KMS-11 (cell line): ENCODE measurements around the gene ADD3.

Experiments used
- H2AFZ ChIP-seq: fragments of 200-600 bp; sonication (generic); 2 replicates; pipeline ENCODE4 v1.6.1; 2016; ENCODE audit warnings: antibody characterized with exemption, mixed run types, low read depth
- H3K27ac ChIP-seq: fragments of 200-600 bp; sonication (generic); 2 replicates; pipeline ENCODE4 v1.6.1; 2016; ENCODE audit warnings: mild to moderate bottlenecking, mixed run types
- H3K27me3 ChIP-seq: fragments of 200-600 bp; sonication (generic); 2 replicates; pipeline ENCODE4 v1.6.1; 2017; ENCODE audit warnings: mild to moderate bottlenecking, low read depth, mixed run types, moderate library complexity; ENCODE audit not compliant: insufficient read depth
- H3K36me3 ChIP-seq: fragments of 200-600 bp; sonication (generic); 2 replicates; pipeline ENCODE4 v1.6.1; 2017; ENCODE audit warnings: mild to moderate bottlenecking, mixed run types; ENCODE audit not compliant: insufficient read depth
- H3K4me1 ChIP-seq: fragments of 200-600 bp; sonication (generic); 2 replicates; pipeline ENCODE4 v1.6.1; 2016; ENCODE audit warnings: mild to moderate bottlenecking, low read depth, mixed run types; ENCODE audit not compliant: poor library complexity, severe bottlenecking
- H3K4me2 ChIP-seq: fragments of 200-600 bp; sonication (generic); 2 replicates; pipeline ENCODE4 v1.7.0; 2016; ENCODE audit warnings: mild to moderate bottlenecking, mixed run types
- H3K4me3 ChIP-seq: fragments of 200-600 bp; sonication (generic); IDR thresholded peaks from 2 replicates; pipeline ENCODE4 v1.6.1; 2017; ENCODE audit warnings: low read depth, low read length, mixed read lengths; ENCODE audit not compliant: insufficient read depth
- H3K79me2 ChIP-seq: fragments of 200-600 bp; sonication (generic); 2 replicates; pipeline ENCODE4 v1.6.1; 2016; ENCODE audit warnings: low read depth, mixed run types; ENCODE audit not compliant: insufficient read depth
- H3K9ac ChIP-seq: fragments of 200-600 bp; sonication (generic); 2 replicates; pipeline ENCODE4 v1.6.1; 2016; ENCODE audit warnings: mild to moderate bottlenecking, mixed run types
- H4K20me1 ChIP-seq: fragments of 200-600 bp; sonication (generic); 2 replicates; pipeline ENCODE4 v1.6.1; 2016; ENCODE audit warnings: mild to moderate bottlenecking, mixed run types; ENCODE audit not compliant: insufficient read depth
- CTCF ChIP-seq: fragments of 200-600 bp; sonication (generic); conservative IDR thresholded peaks from 2 replicates; pipeline ENCODE4 v1.6.1; 2017; ENCODE audit warnings: low read depth, mild to moderate bottlenecking, antibody characterized with exemption, low read length, moderate library complexity, mixed read lengths

The ADD3 gene

DNA sequence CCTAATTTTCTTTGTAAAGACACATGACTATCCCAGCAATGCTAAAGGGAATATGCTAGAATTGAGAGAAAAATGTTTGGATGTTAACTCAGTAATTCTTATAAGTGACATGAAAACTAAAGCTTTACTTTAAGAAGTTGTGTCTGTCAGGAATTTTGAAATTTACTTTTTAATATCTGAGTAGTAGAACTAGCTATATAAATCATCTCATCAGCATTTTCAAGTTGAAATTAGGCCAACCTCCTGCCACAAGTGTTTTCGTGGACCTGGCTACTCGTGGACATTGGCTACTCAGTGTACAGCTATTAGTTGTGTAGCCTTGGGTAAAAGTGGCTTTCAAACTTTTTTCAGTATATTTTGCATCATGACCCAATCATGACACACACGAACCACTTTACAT, 70.5 kb downstream of the ADD3 start:
- H2AFZ ChIP-seq: no peak overlapping the region
- H3K4me1 ChIP-seq: peaks cover 95% of the 10 kb centered on the region
- H3K9ac ChIP-seq: no peak overlapping the region
- no peaks in the 10 kb centered on the region for H4K20me1 ChIP-seq
- no peaks in the 10 kb centered on the region for H3K27me3 ChIP-seq
- peaks cover 83% of the 10 kb centered on the region for H3K79me2 ChIP-seq
- TF ChIP-seq CTCF: no peak
- peak overlapping the region; percentile 69 for H3K27ac ChIP-seq
- peak overlapping the region; percentile 100 for H3K4me2 ChIP-seq
- no peaks in the 10 kb centered on the region for H3K36me3 ChIP-seq
- H3K4me3 ChIP-seq: no peak overlapping the region

DNA sequence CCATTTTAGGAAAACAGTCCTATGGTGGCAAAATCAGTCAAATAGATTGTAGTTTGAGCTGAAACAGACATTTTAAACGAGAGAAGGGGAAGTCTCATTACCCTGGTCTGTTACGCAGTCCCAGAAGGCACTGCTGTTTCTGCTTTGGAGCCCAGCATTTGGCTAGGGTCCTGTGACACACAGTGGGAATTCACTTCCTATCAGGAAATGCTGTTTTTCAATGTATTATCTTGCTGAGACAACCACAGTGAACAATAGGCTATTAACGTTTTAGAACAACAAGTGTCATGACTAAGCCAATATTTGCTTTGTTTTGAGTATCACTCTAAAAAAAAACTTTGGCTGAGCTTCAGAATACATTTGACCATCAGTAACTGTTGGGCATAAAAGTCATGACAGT, 74.1 kb downstream of the ADD3 start:
- Histone ChIP-seq H3K4me2 (no peak overlapping the region), H3K4me1 (peaks cover 70% of the 10 kb centered on the region), H4K20me1 (no peaks in the 10 kb centered on the region), H3K27ac (no peak overlapping the region), H2AFZ (no peak overlapping the region), H3K9ac (no peak overlapping the region), H3K27me3 (no peaks in the 10 kb centered on the region), H3K4me3 (no peak overlapping the region), H3K36me3 (no peaks in the 10 kb centered on the region), H3K79me2 (peaks cover 52% of the 10 kb centered on the region)
- no peak for TF ChIP-seq CTCF

GRCh38 chr10:110083884-110084283, 76.1 kb downstream of the ADD3 start:
- H3K4me2 ChIP-seq: peak overlapping the region; percentile 25
- H3K79me2 ChIP-seq: peaks cover 33% of the 10 kb centered on the region
- no peaks in the 10 kb centered on the region for H3K36me3 ChIP-seq
- H3K4me1 ChIP-seq: peaks cover 50% of the 10 kb centered on the region
- no peaks in the 10 kb centered on the region for H4K20me1 ChIP-seq
- no peak overlapping the region for H2AFZ ChIP-seq
- no peaks in the 10 kb centered on the region for H3K27me3 ChIP-seq
- no peak overlapping the region for H3K9ac ChIP-seq
- TF ChIP-seq CTCF: no peak
- H3K4me3 ChIP-seq: no peak overlapping the region
- no peak overlapping the region for H3K27ac ChIP-seq

DNA sequence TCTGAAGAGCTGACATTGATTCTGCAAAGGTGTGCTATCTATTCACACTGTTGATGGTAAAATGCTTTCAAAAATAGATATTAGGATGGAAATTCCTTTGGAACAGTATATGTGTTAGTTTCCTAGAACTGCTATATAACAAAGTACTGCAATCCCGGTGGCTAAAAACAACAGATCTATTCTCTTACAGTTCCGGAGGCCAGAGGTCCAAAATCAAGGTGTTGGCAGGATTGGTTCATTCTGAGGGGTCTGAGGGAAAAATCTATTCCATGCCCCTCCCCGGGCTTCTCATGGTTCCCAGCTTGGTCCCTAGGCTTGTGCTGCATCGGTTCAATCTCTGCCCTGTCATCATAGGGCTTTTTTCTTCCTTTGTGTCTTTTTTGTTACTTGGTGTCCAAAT, 79.9 kb downstream of the ADD3 start:
- no peak overlapping the region for H3K9ac ChIP-seq
- H3K79me2 ChIP-seq: peaks cover 4% of the 10 kb centered on the region; the same call in 1 of the 2 replicates
- no peak overlapping the region for H3K4me2 ChIP-seq
- H3K27me3 ChIP-seq: no peaks in the 10 kb centered on the region
- H2AFZ ChIP-seq: no peak overlapping the region
- no peaks in the 10 kb centered on the region for H3K36me3 ChIP-seq
- no peak for TF ChIP-seq CTCF
- H3K4me3 ChIP-seq: no peak overlapping the region
- no peak overlapping the region for H3K27ac ChIP-seq
- no peaks in the 10 kb centered on the region for H4K20me1 ChIP-seq
- peaks cover 24% of the 10 kb centered on the region for H3K4me1 ChIP-seq
